GM21360 (cell line): Measurements from ENCODE around the gene SF3A2.
"Not testable (repeated sequence)": the region's sequence is repeated elsewhere in the genome, so short reads cannot be mapped to it uniquely, and the experiment has no call there.

ENCODE experiments used
- ATAC-seq: cut with Tn5 transposase; IDR thresholded peaks from one replicate; pipeline ENCODE4 v1.9.1; 2021; ENCODE audit warnings: mild to moderate bottlenecking, moderate library complexity; ENCODE audit not compliant: unreplicated experiment

Gene SF3A2

GRCh38 chr19:2236314-2237050 is at the start of gene SF3A2, which contains the start of gene PLEKHJ1:
TSS of gene SF3A2 (plus strand) at chr19:2236824. CDS start at chr19:2243419, 6,595 bp downstream.
TSS of gene PLEKHJ1 (minus strand) at chr19:2236329. CDS start at chr19:2236248, 81 bp downstream.
- ATAC-seq: peak; percentile 57

GRCh38 chr19:2187159-2187558 is 49.5 kb upstream of the SF3A2 start:
- no peak for ATAC-seq

GRCh38 chr19:2188708-2189385 is 47.8 kb upstream of the SF3A2 start:
- ATAC-seq: no peak

- no peak for ATAC-seq
Observed at GRCh38 chr19:2189880-2190279, 46.7 kb upstream of the SF3A2 start.

GRCh38 chr19:2190848-2191455 is 45.7 kb upstream of the SF3A2 start:
- ATAC-seq: no peak

GRCh38 chr19:2191456-2192310 is 44.9 kb upstream of the SF3A2 start:
- ATAC-seq: no peak

- ATAC-seq: no peak
Observed at GRCh38 chr19:2192862-2193261, 43.8 kb upstream of the SF3A2 start.

GRCh38 chr19:2193807-2194206 is 42.8 kb upstream of the SF3A2 start:
- ATAC-seq: no peak

GRCh38 chr19:2194513-2195078 is 42.0 kb upstream of the SF3A2 start:
- no peak for ATAC-seq

GRCh38 chr19:2195361-2195760 is 41.3 kb upstream of the SF3A2 start:
- ATAC-seq: no peak

- ATAC-seq: no peak
Observed at GRCh38 chr19:2195914-2196313, 40.7 kb upstream of the SF3A2 start.

GRCh38 chr19:2197270-2197669 is 39.4 kb upstream of the SF3A2 start:
- ATAC-seq: no peak

GRCh38 chr19:2198317-2198716 is 38.3 kb upstream of the SF3A2 start:
- ATAC-seq: no peak

GRCh38 chr19:2199215-2199614 is 37.4 kb upstream of the SF3A2 start:
- ATAC-seq: no peak

GRCh38 chr19:2199861-2200623 is 36.6 kb upstream of the SF3A2 start:
- ATAC-seq: no peak

GRCh38 chr19:2200624-2201294 is 35.9 kb upstream of the SF3A2 start:
- not testable (repeated sequence) for ATAC-seq

GRCh38 chr19:2201473-2202148 is 35.0 kb upstream of the SF3A2 start:
- no peak for ATAC-seq

- no peak for ATAC-seq
Observed at GRCh38 chr19:2202366-2202765, 34.3 kb upstream of the SF3A2 start.

GRCh38 chr19:2207008-2207407 is 29.6 kb upstream of the SF3A2 start:
- no peak for ATAC-seq
